OCI-LY3 (cell line): ENCODE results near the gene GSK3B.

Experiments used
- H2AFZ ChIP-seq: fragments of 200-600, 300-600 bp; shearing (Covaris generic); 2 replicates; pipeline ENCODE4 v1.6.0; 2014; ENCODE audit warnings: antibody characterized with exemption, low read depth, low read length
- H3K27ac ChIP-seq: fragments of 200-600, 300-600 bp; sonication (generic); 2 replicates; pipeline ENCODE4 v1.5.1; 2014; ENCODE audit warnings: mild to moderate bottlenecking, low read length, moderate library complexity, mixed read lengths
- H3K27me3 ChIP-seq: fragments of 200-600, 300-600 bp; sonication (generic); 2 replicates; pipeline ENCODE4 v1.6.1; 2014; ENCODE audit warnings: low read depth, low read length, mixed read lengths
- H3K36me3 ChIP-seq: fragments of 200-600, 300-600 bp; sonication (generic); replicated peaks from 2 replicates; pipeline ENCODE3; 2014; ENCODE audit warnings: low read depth, low read length, mixed read lengths
- H3K4me1 ChIP-seq: fragments of 300-600, 200-600 bp; sonication (generic); 2 replicates; pipeline ENCODE4 v1.6.1; 2014; ENCODE audit warnings: low read length, mixed read lengths
- H3K4me2 ChIP-seq: fragments of 200-600, 300-600 bp; sonication (generic); 2 replicates; pipeline ENCODE4 v1.6.1; 2014; ENCODE audit warnings: low read length, mixed read lengths
- H3K4me3 ChIP-seq: fragments of 300-600, 200-600 bp; sonication (generic); 2 replicates; pipeline ENCODE4 v1.5.1; 2014; ENCODE audit warnings: antibody characterized with exemption, mild to moderate bottlenecking, low read length, moderate library complexity
- H3K79me2 ChIP-seq: fragments of 300-600, 200-600 bp; shearing (Covaris generic); 2 replicates; pipeline ENCODE4 v1.6.1; 2014; ENCODE audit warnings: mild to moderate bottlenecking, low read length, mixed read lengths
- H3K9ac ChIP-seq: fragments of 300-600, 200-600 bp; shearing (Covaris generic); 2 replicates; pipeline ENCODE4 v1.6.0; 2014; ENCODE audit warnings: mild to moderate bottlenecking, low read length, moderate library complexity
- H3K9me3 ChIP-seq: fragments of 200-600, 300-600 bp; shearing (Covaris generic); 2 replicates; pipeline ENCODE4 v1.6.1; 2014; ENCODE audit warnings: low read length, mixed read lengths; ENCODE audit not compliant: insufficient read depth
- H4K20me1 ChIP-seq: fragments of 200-600, 300-600 bp; sonication (generic); 2 replicates; pipeline ENCODE4 v1.6.1; 2016; ENCODE audit warnings: low read length, mixed read lengths; ENCODE audit not compliant: insufficient read depth
- EZH2phosphoT487 ChIP-seq: fragments of 200-600 bp; shearing (Covaris generic); IDR thresholded peaks from 2 replicates; pipeline ENCODE4 v1.6.1; 2018; ENCODE audit warnings: antibody characterized with exemption, mixed run types, low read depth
- TF ChIP-seq, protein P1 (sequence below): fragments of 200-600, 300-600 bp; sonication (generic); IDR thresholded peaks from 2 replicates; pipeline ENCODE4 v1.5.1; 2014; ENCODE audit warnings: antibody characterized with exemption, low read length, low read depth

Gene GSK3B

DNA sequence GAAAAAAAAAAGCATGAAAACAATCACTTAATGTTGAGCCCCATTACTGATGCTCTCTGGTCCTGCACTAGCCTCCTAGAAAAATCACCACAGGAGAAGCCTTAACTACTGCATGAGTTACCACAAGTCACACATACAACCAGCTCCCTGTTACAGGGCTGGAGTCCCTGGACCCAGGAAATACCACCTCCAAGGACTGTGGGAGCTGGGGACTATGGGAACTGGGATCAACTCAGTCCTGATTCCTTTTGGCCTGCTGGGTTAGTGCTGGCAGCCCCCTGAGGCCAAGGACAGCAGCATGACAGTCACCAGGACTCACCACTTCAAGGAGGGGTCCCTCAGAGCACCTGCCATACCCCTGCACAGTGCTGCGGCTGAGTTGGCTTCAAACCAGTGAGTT, 311.8 kb downstream of the GSK3B start:
- H4K20me1 ChIP-seq = no peaks in the 10 kb centered on the region
- H3K79me2 ChIP-seq = no peaks in the 10 kb centered on the region
- no peak overlapping the region for H3K9ac ChIP-seq
- no peak overlapping the region for H3K4me3 ChIP-seq
- no peak overlapping the region for H3K4me2 ChIP-seq
- no peak overlapping the region for H3K27ac ChIP-seq
- no peaks in the 10 kb centered on the region for H3K9me3 ChIP-seq
- H2AFZ ChIP-seq = no peak overlapping the region
- no peaks in the 10 kb centered on the region for H3K36me3 ChIP-seq
- TF ChIP-seq, protein P1, sequence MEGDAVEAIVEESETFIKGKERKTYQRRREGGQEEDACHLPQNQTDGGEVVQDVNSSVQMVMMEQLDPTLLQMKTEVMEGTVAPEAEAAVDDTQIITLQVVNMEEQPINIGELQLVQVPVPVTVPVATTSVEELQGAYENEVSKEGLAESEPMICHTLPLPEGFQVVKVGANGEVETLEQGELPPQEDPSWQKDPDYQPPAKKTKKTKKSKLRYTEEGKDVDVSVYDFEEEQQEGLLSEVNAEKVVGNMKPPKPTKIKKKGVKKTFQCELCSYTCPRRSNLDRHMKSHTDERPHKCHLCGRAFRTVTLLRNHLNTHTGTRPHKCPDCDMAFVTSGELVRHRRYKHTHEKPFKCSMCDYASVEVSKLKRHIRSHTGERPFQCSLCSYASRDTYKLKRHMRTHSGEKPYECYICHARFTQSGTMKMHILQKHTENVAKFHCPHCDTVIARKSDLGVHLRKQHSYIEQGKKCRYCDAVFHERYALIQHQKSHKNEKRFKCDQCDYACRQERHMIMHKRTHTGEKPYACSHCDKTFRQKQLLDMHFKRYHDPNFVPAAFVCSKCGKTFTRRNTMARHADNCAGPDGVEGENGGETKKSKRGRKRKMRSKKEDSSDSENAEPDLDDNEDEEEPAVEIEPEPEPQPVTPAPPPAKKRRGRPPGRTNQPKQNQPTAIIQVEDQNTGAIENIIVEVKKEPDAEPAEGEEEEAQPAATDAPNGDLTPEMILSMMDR = no peak
- TF ChIP-seq EZH2phosphoT487 = no peak
- H3K4me1 ChIP-seq = peaks cover 25% of the 10 kb centered on the region
- no peaks in the 10 kb centered on the region for H3K27me3 ChIP-seq

DNA sequence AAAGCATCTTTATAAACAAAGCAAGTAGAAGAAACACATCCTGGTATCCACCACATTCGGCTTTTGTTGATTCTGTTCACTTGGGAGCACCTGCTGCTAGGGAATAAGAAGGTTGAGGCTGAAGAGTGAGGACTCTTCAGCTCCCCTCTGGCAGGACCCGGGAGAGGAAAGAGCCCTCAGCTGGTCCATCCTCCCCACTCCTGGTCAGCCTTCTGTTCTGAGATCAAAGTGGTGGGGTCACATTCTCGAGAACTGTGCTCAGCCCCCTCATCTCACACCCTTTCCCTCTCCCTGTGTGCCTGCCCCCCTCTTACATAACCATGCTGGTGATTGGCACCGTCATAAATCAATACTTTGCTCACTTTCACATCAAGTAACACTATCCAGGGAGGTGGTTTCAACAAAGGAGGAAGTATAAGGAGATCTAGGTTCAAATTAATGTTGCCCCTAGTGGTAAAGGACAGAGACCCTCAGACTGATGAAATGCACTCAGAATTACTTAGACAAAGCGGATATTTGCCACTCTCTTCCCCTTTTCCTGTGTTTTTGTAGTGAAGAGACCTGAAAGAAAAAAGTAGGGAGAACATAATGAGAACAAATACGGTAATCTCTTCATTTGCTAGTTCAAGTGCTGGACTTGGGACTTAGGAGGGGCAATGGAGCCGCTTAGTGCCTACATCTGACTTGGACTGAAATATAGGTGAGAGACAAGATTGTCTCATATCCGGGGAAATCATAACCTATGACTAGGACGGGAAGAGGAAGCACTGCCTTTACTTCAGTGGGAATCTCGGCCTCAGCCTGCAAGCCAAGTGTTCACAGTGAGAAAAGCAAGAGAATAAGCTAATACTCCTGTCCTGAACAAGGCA, 312.7 kb downstream of the GSK3B start, which contains the start of gene NR1I2:
Gene NR1I2, plus strand, starts transcription at position 772 of the 869 bp plus-strand sequence.
- H3K9me3 ChIP-seq = no peaks in the 10 kb centered on the region
- H3K36me3 ChIP-seq = no peaks in the 10 kb centered on the region
- no peaks in the 10 kb centered on the region for H3K27me3 ChIP-seq
- H3K27ac ChIP-seq = no peak within 1 kb of the TSS
- no peaks in the 10 kb centered on the region for H4K20me1 ChIP-seq
- H3K9ac ChIP-seq = no peak within 1 kb of the TSS
- no peaks in the 10 kb centered on the region for H3K79me2 ChIP-seq
- no peak within 1 kb of the TSS for H3K4me3 ChIP-seq
- no peak within 1 kb of the TSS for H2AFZ ChIP-seq
- no peak within 1 kb of the TSS for H3K4me2 ChIP-seq
- TF ChIP-seq, protein P1 = peak; percentile 22; the same call in 1 of the 2 replicates
- TF ChIP-seq EZH2phosphoT487 = no peak
- H3K4me1 ChIP-seq = peaks cover 25% of the 10 kb centered on the region

- H3K27ac ChIP-seq = peak overlapping the region; percentile 19; the same call in 1 of the 2 replicates
- H3K9me3 ChIP-seq = no peaks in the 10 kb centered on the region
- peak overlapping the region; percentile 89 for H2AFZ ChIP-seq
- peak overlapping the region; percentile 40 for H3K4me2 ChIP-seq
- H3K4me1 ChIP-seq = peaks cover 27% of the 10 kb centered on the region
- no peak overlapping the region; the same call in 1 of the 2 replicates for H3K9ac ChIP-seq
- H3K79me2 ChIP-seq = no peaks in the 10 kb centered on the region
- no peaks in the 10 kb centered on the region for H3K36me3 ChIP-seq
- H3K4me3 ChIP-seq = no peak overlapping the region
- TF ChIP-seq EZH2phosphoT487 = no peak
- TF ChIP-seq, protein P1 = no peak
- H4K20me1 ChIP-seq = no peaks in the 10 kb centered on the region
- no peaks in the 10 kb centered on the region for H3K27me3 ChIP-seq
Measured at GRCh38 chr3:119779731-119780383, 314.4 kb downstream of the GSK3B start.

GRCh38 chr3:119778811-119779210, 315.4 kb downstream of the GSK3B start:
- H4K20me1 ChIP-seq = no peaks in the 10 kb centered on the region
- H3K79me2 ChIP-seq = no peaks in the 10 kb centered on the region
- no peaks in the 10 kb centered on the region for H3K36me3 ChIP-seq
- H2AFZ ChIP-seq = no peak overlapping the region
- no peak overlapping the region for H3K9ac ChIP-seq
- no peak overlapping the region for H3K27ac ChIP-seq
- no peaks in the 10 kb centered on the region for H3K9me3 ChIP-seq
- H3K27me3 ChIP-seq = no peaks in the 10 kb centered on the region
- H3K4me1 ChIP-seq = peaks cover 37% of the 10 kb centered on the region
- TF ChIP-seq EZH2phosphoT487 = no peak
- TF ChIP-seq, protein P1 = no peak
- no peak overlapping the region for H3K4me3 ChIP-seq
- H3K4me2 ChIP-seq = no peak overlapping the region
